ENCODE measurements around the gene SPANXN5.
"Not testable (repeated sequence)": the region's sequence is repeated elsewhere in the genome, so short reads cannot be mapped to it uniquely, and the experiment has no call there.

SPANXN5 gene

DNA sequence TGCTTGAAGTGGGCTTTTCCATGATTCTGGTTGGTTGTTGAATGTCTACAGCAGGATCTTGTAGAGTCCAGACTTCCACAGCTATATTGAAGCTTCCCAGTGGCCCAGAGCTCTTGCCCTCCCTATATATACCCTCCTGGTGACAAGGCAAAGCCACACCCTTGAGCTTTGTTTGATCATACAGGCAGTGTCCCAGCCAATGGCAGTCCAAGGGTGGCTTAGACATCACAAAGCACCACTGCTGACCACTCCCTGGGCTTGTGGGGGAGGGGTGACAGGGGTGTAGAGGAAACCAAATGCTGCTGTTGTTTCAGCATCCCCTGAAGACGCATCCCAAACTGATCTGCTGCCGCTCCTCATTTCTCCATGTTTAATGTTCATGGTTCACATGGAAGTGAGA lies at the start of gene SPANXN5:
Gene SPANXN5 (minus strand): TSS at position 101 of the 400 bp plus-strand sequence. CDS start 79 bp downstream, at position 22.
- not testable (repeated sequence) for TF ChIP-seq TAF1 (IDR thresholded peaks at IDR 0.05; ENCODE audit: low read depth); NFIC (IDR thresholded peaks at IDR 0.05); RAD21 (IDR thresholded peaks at IDR 0.05; ENCODE audit: low read depth)

- no peak for TF ChIP-seq CEBPB (IDR thresholded peaks at IDR 0.05)
- no peak for TF ChIP-seq FOXM1 (IDR thresholded peaks at IDR 0.05; ENCODE audit: borderline replicate concordance, low read depth)
- no peak for TF ChIP-seq MAX (IDR thresholded peaks at IDR 0.05)
- TF ChIP-seq TCF12 (IDR thresholded peaks at IDR 0.05; ENCODE audit: low read depth), result no peak
- TF ChIP-seq NFIC (IDR thresholded peaks at IDR 0.05), result no peak
- no peak for TF ChIP-seq EGR1 (IDR thresholded peaks at IDR 0.05)
- TF ChIP-seq TAF1 (IDR thresholded peaks at IDR 0.05; ENCODE audit: low read depth), result no peak
- no peak for TF ChIP-seq CREB1 (IDR thresholded peaks at IDR 0.05; ENCODE audit: low read depth)
- TF ChIP-seq REST (IDR thresholded peaks at IDR 0.05; ENCODE audit: low read depth), result no peak
- no peak for TF ChIP-seq TEAD4 (IDR thresholded peaks at IDR 0.05)
- no peak for TF ChIP-seq USF1 (IDR thresholded peaks at IDR 0.05)
- no peak for TF ChIP-seq YY1 (IDR thresholded peaks at IDR 0.05; ENCODE audit: low read depth)
- TF ChIP-seq ZBTB7A (IDR thresholded peaks at IDR 0.05; ENCODE audit: low read depth), result no peak
Observed at GRCh38 chrX:52839137-52839536, 41.9 kb upstream of the SPANXN5 start.

GRCh38 chrX:52830551-52830950 lies 33.3 kb upstream of the SPANXN5 start:
- TF ChIP-seq CREB1 (IDR thresholded peaks at IDR 0.05; ENCODE audit: low read depth) (no peak), FOXM1 (IDR thresholded peaks at IDR 0.05; ENCODE audit: borderline replicate concordance, low read depth) (no peak), RAD21 (IDR thresholded peaks at IDR 0.05; ENCODE audit: low read depth) (no peak), TCF12 (IDR thresholded peaks at IDR 0.05; ENCODE audit: low read depth) (no peak), YY1 (IDR thresholded peaks at IDR 0.05; ENCODE audit: low read depth) (no peak), NFIC (IDR thresholded peaks at IDR 0.05) (no peak), MAX (IDR thresholded peaks at IDR 0.05) (no peak), TEAD4 (IDR thresholded peaks at IDR 0.05) (no peak), REST (IDR thresholded peaks at IDR 0.05; ENCODE audit: low read depth) (no peak), USF1 (IDR thresholded peaks at IDR 0.05) (no peak), EP300 (IDR thresholded peaks at IDR 0.05; ENCODE audit: borderline replicate concordance) (no peak), EGR1 (IDR thresholded peaks at IDR 0.05) (no peak), TAF1 (IDR thresholded peaks at IDR 0.05; ENCODE audit: low read depth) (no peak), CEBPB (IDR thresholded peaks at IDR 0.05) (no peak), ZBTB7A (IDR thresholded peaks at IDR 0.05; ENCODE audit: low read depth) (no peak)

DNA sequence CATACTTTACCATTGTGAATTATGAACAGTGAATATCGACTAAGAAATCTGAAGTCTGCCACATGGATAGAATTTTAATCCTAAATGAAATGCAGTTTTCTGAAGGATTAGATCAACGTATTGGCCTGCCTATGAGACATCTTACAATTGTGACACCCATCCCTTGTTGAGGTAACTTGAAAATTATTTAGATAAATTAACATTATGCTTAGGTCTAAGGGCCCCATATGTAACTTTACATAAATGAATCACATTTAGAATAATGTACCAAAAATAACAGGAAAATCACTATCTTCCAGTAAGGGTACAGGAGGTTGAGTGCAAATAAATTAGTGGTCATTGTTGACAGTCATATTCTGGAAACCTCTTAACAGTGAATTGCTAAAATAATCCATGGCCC lies 27.4 kb upstream of the SPANXN5 start:
- TF ChIP-seq MAX (IDR thresholded peaks at IDR 0.05) (no peak), FOXM1 (IDR thresholded peaks at IDR 0.05; ENCODE audit: borderline replicate concordance, low read depth) (no peak), EP300 (IDR thresholded peaks at IDR 0.05; ENCODE audit: borderline replicate concordance) (no peak), TCF12 (IDR thresholded peaks at IDR 0.05; ENCODE audit: low read depth) (no peak), NFIC (IDR thresholded peaks at IDR 0.05) (no peak), TEAD4 (IDR thresholded peaks at IDR 0.05) (no peak)

- no peak for TF ChIP-seq TCF12 (IDR thresholded peaks at IDR 0.05; ENCODE audit: low read depth)
- TF ChIP-seq RAD21 (IDR thresholded peaks at IDR 0.05; ENCODE audit: low read depth), result no peak
- no peak for TF ChIP-seq REST (IDR thresholded peaks at IDR 0.05; ENCODE audit: low read depth)
- no peak for TF ChIP-seq CEBPB (IDR thresholded peaks at IDR 0.05)
Observed at GRCh38 chrX:52821079-52821760, 24.0 kb upstream of the SPANXN5 start.
